GM12878 (cell line): Measurements from ENCODE around the gene TIMM8A.

ENCODE experiments used
- CEBPB ChIP-seq, 2 experiments: fragments of 150-350 bp in 1 of 2; IDR thresholded peaks; 2 replicates each; pipeline ENCODE4 v1.6.1; 2012 to 2014; ENCODE audit warnings: low read depth in 2 of 2, low read length in 2 of 2, borderline replicate concordance in 1 of 2, inconsistent platforms in 1 of 2
- CTCF ChIP-seq, 3 experiments: IDR thresholded peaks in 2 of 3; conservative IDR thresholded peaks in 1 of 3; 2 replicates each; pipeline ENCODE4 v1.5.1; 2011; ENCODE audit warnings: low read depth in 3 of 3, low read length in 3 of 3, mild to moderate bottlenecking in 3 of 3, control low read depth in 2 of 3, moderate library complexity in 2 of 3, inconsistent platforms in 1 of 3, mixed read lengths in 1 of 3; ENCODE audit not compliant: control insufficient read depth in 2 of 3, insufficient read depth in 1 of 3; ENCODE audit errors: extremely low read depth in 1 of 3
- POLR2AphosphoS5 ChIP-seq: IDR thresholded peaks from 2 replicates; pipeline ENCODE4 v1.6.1; 2011; ENCODE audit warnings: mild to moderate bottlenecking, low read length, inconsistent platforms
- REST ChIP-seq: IDR thresholded peaks from 2 replicates; pipeline ENCODE4 v1.6.1; 2012; ENCODE audit warnings: mild to moderate bottlenecking, low read depth, low read length
- TAF1 ChIP-seq: IDR thresholded peaks from 2 replicates; pipeline ENCODE4 v1.6.1; 2011; ENCODE audit warnings: mild to moderate bottlenecking, low read depth, low read length, borderline replicate concordance
- USF1 ChIP-seq: IDR thresholded peaks from 2 replicates; pipeline ENCODE4 v1.6.1; 2011; ENCODE audit warnings: borderline replicate concordance, low read depth, mild to moderate bottlenecking, moderate library complexity, mixed read lengths, low read length; ENCODE audit not compliant: insufficient read depth; ENCODE audit errors: extremely low read length

- TF ChIP-seq CEBPB (IDR thresholded peaks at IDR 0.05; ENCODE audit: borderline replicate concordance in 1 of 2, low read depth in 2 of 2, low read length in 2 of 2) (no peak), CTCF (IDR thresholded peaks at IDR 0.05 in 2 of 3, conservative IDR thresholded peaks at IDR 0.05 in 1 of 3; ENCODE audit: control insufficient read depth in 2 of 3, extremely low read depth in 1 of 3, insufficient read depth in 1 of 3, low read depth in 3 of 3, low read length in 3 of 3) (no peak), POLR2AphosphoS5 (no peak), REST (no peak), TAF1 (no peak), USF1 (no peak)
These were observed 10.7 kb downstream of the TIMM8A start for GRCh38 chrX:101337776-101338271.
